HepG2 (cell line): ENCODE measurements around the gene USH2A. TPM values are rescaled to one million over a fixed set of nuclear protein-coding genes. Genes with fewer than 3 reads are reported as not detected.

Experiments used
- ATAC-seq: fragments of 200-7000 bp; cut with Tn5 transposase; 3 replicates; pipeline ENCODE4 v1.9.1; 2020; ENCODE audit warnings: mild to moderate bottlenecking, moderate library complexity
- BruUV-seq: library from RNA; stranded (reverse); fragments of 400-500 nt; replicated peaks from 2 replicates; lab custom pipeline; 2021; lab: Mats Ljungman, UMichigan
- CTCF ChIA-PET: fragments of 300-600 bp; formaldehyde crosslinking; extraction: SDS; loops from one replicate; lab custom pipeline; 2021; ENCODE audit warnings: low total read pairs, inconsistent platforms, low intra/inter-chr PET ratio; lab: Yijun Ruan, JAX
- POLR2A ChIA-PET: fragments of 350-600 bp; sonication (Branson Sonifier 250); formaldehyde crosslinking; loops from one replicate; lab custom pipeline; 2020; ENCODE audit warnings: antibody characterized with exemption, inconsistent platforms; lab: Yijun Ruan, JAX
- DNase-seq: peaks from one replicate; pipeline ENCODE4 v3.0.0-alpha.2; 2015; ENCODE audit warnings: low spot score
- FAIRE-seq: peaks from 3 replicates; lab custom pipeline; 2011; peaks lifted over from hg19 to GRCh38; lab: Jason Lieb, UNC
- H2AFZ ChIP-seq: one replicate; pipeline ENCODE4 v1.6.1; 2011; ENCODE audit warnings: low read length, inconsistent platforms
- H3K27ac ChIP-seq: fragments of 300-600 bp; 3 replicates; pipeline ENCODE4 v1.8.0; 2011; ENCODE audit warnings: mixed run types, mild to moderate bottlenecking, mixed read lengths, low read length, inconsistent platforms; ENCODE audit not compliant: insufficient read depth; ENCODE audit errors: extremely low read length
- H3K27me3 ChIP-seq, 2 experiments: fragments of 200-600 bp in 1 of 2; 2 replicates in 1 of 2; 3 replicates in 1 of 2; pipeline versions ENCODE4 v1.6.0 to v1.8.0; 2011; ENCODE audit warnings: low read length in 2 of 2, mild to moderate bottlenecking in 2 of 2, moderate library complexity in 2 of 2, inconsistent platforms in 1 of 2; ENCODE audit not compliant: insufficient read depth in 2 of 2, control insufficient read depth in 1 of 2
- H3K36me3 ChIP-seq, 2 experiments: fragments of 200-600 bp in 1 of 2; replicated peaks in 1 of 2; 2 replicates in 1 of 2; 3 replicates in 1 of 2; pipeline versions ENCODE4 v1.5.1 to v1.8.0; 2011; ENCODE audit warnings: low read length in 2 of 2, inconsistent platforms in 1 of 2; ENCODE audit not compliant: insufficient read depth in 2 of 2, control insufficient read depth in 1 of 2
- H3K4me1 ChIP-seq: 2 replicates; pipeline ENCODE4 v1.5.1; 2012; ENCODE audit warnings: low read length, inconsistent platforms; ENCODE audit not compliant: insufficient read depth
- H3K4me2 ChIP-seq: 2 replicates; pipeline ENCODE4 v1.6.0; 2011; ENCODE audit warnings: low read depth, low read length, inconsistent platforms
- H3K4me3 ChIP-seq, 3 experiments: fragments of 200-600 bp in 1 of 3; sonication (generic), shearing (Covaris generic) in 1 of 3; replicated peaks in 1 of 3; 2 replicates each; pipeline ENCODE4 v1.5.1; 2011 to 2016; ENCODE audit warnings: low read length in 3 of 3, inconsistent platforms in 2 of 3, low read depth in 2 of 3, mild to moderate bottlenecking in 2 of 3, control low read depth in 1 of 3, mixed read lengths in 1 of 3; ENCODE audit not compliant: insufficient read depth in 1 of 3
- H3K79me2 ChIP-seq: one replicate; pipeline ENCODE4 v1.6.1; 2011; ENCODE audit warnings: low read length, inconsistent platforms; ENCODE audit not compliant: insufficient read depth
- H3K9ac ChIP-seq: 2 replicates; pipeline ENCODE4 v1.6.0; 2011; ENCODE audit warnings: mild to moderate bottlenecking, low read depth, low read length, inconsistent platforms; ENCODE audit not compliant: insufficient read depth
- H3K9me3 ChIP-seq: 2 replicates; pipeline ENCODE4 v1.5.1; 2012; ENCODE audit warnings: mild to moderate bottlenecking, low read length
- H4K20me1 ChIP-seq: 2 replicates; pipeline ENCODE4 v1.6.0; 2011; ENCODE audit warnings: inconsistent platforms, mild to moderate bottlenecking, low read length, moderate library complexity; ENCODE audit not compliant: insufficient read depth
- CENPX ChIP-seq: sonication (generic); formaldehyde crosslinking; IDR thresholded peaks from 2 replicates; pipeline ENCODE4 v1.9.0; 2021; ENCODE audit warnings: mild to moderate bottlenecking, missing genetic modification reagents, moderate library complexity
- HMGXB4 ChIP-seq, 2 experiments: sonication (generic) in 1 of 2; formaldehyde crosslinking in 1 of 2; IDR thresholded peaks; 2 replicates each; pipeline versions ENCODE4 v1.4.0 to v1.6.1; 2018 to 2020; ENCODE audit warnings: missing genetic modification reagents in 2 of 2, borderline replicate concordance in 1 of 2, low read depth in 1 of 2, mild to moderate bottlenecking in 1 of 2, missing biosample characterization in 1 of 2
- LCORL ChIP-seq, 2 experiments: fragments of 450-650 bp in 1 of 2; sonication (generic) in 1 of 2; formaldehyde crosslinking in 1 of 2; IDR thresholded peaks; 2 replicates each; pipeline versions ENCODE4 v1.5.0 to v1.6.1; 2017 to 2020; ENCODE audit warnings: antibody characterized with exemption in 1 of 2, missing genetic modification reagents in 1 of 2
- MIER2 ChIP-seq: IDR thresholded peaks from 2 replicates; pipeline ENCODE4 v1.6.1; 2016; ENCODE audit warnings: missing biosample characterization, missing genetic modification reagents
- MIXL1 ChIP-seq: IDR thresholded peaks from 2 replicates; pipeline ENCODE4 v1.6.1; 2016
- PATZ1 ChIP-seq: sonication (generic); formaldehyde crosslinking; IDR thresholded peaks from 2 replicates; pipeline ENCODE4 v1.4.0; 2020; ENCODE audit warnings: missing genetic modification reagents
- RBAK ChIP-seq: sonication (generic); formaldehyde crosslinking; IDR thresholded peaks from 2 replicates; pipeline ENCODE4 v1.5.1; 2020; ENCODE audit warnings: mild to moderate bottlenecking, missing genetic modification reagents
- SALL2 ChIP-seq: sonication (generic); formaldehyde crosslinking; IDR thresholded peaks from 2 replicates; pipeline ENCODE4 v1.8.1; 2023; ENCODE audit warnings: mild to moderate bottlenecking, missing genetic modification reagents, inconsistent platforms
- ZBTB42 ChIP-seq: sonication (generic); formaldehyde crosslinking; IDR thresholded peaks from 2 replicates; pipeline ENCODE4 v1.5.0; 2020; ENCODE audit warnings: mild to moderate bottlenecking, missing genetic modification reagents
- ZNF430 ChIP-seq: sonication (generic); formaldehyde crosslinking; IDR thresholded peaks from 2 replicates; pipeline ENCODE4 v1.9.0; 2021; ENCODE audit warnings: mild to moderate bottlenecking, missing genetic modification reagents
- ZNF770 ChIP-seq: sonication (generic); formaldehyde crosslinking; IDR thresholded peaks from 2 replicates; pipeline ENCODE4 v1.5.0; 2020; ENCODE audit warnings: mild to moderate bottlenecking, missing genetic modification reagents
- WGBS: methylation state at CpG from one replicate; pipeline ENCODE4 v1.1.6; 2017; ENCODE audit warnings: low lambda C conversion rate; 5-methylcytosine and 5-hydroxymethylcytosine counted together
- in situ Hi-C: cut with HindIII; loops from 2 replicates; pipeline ENCODE4 v1.10.0; 2017; ENCODE audit warnings: low pct_unique_long_range_greater_than_20kb; ENCODE audit not compliant: extremely low pct_ligation_motif_present
- intact Hi-C: fragments of 100-400 bp; cut with micrococcal nuclease; formaldehyde crosslinking; loops from one replicate; pipeline ENCODE4 v1.10.0; 2022; ENCODE audit not compliant: unreplicated experiment
- polyA plus RNA-seq, 8 experiments: library from polyadenylated mRNA; depleted of rRNA in 3 of 8; stranded (reverse) in 7 of 8; unstranded in 1 of 8; fragments of >200 nt; fragmentation: Illumina TruSeq in 4 of 8; extraction: Trizol in 4 of 8; gene quantifications; 2 replicates each; pipeline versions ENCODE4 v1.2.1 to v1.2.3, GENCODE V29; 2011 to 2016; ENCODE audit warnings: low read depth in 4 of 8, missing spikeins in 1 of 8, mixed read lengths in 1 of 8; ENCODE audit not compliant: insufficient read depth in 1 of 8
- total RNA-seq, 5 experiments: library from RNA; depleted of rRNA; stranded (reverse); fragments of >200 nt; fragmentation: Illumina TruSeq; extraction: Trizol; gene quantifications; 2 replicates each; pipeline ENCODE4 v1.2.3, GENCODE V29; 2016; ENCODE audit warnings: low read depth in 1 of 5
- TF ChIP-seq, protein P1 (sequence below): sonication (generic); formaldehyde crosslinking; IDR thresholded peaks from 2 replicates; pipeline ENCODE4 v1.5.1; 2020; ENCODE audit warnings: missing genetic modification reagents, mild to moderate bottlenecking, borderline replicate concordance

USH2A gene
- total and polyA plus RNA-seq, 2 of the 13 experiments (the other 11 are each of a cell fraction or from before 2014, with no cell fraction given), result 0.02 TPM; not detected in 1

DNA sequence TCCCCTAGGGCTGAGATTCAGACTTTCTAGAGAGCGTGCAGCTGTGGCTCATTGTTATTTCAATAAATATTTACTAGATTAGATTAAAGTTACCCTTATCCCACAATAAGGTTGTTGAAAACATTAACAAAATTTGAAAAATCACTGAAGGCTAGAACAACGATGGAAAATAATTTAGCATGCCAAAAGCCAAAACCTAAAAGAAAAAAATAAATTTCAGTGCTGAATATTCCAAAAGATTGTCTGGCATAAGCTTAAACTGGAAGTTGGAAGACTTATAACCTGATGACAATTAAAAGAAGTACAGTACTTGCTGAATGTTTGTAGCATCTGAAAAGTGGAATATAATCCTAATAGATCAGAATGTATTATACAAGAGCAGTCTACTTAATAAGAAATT is 221.3 kb downstream of the USH2A start (continued):
- no peak for TF ChIP-seq HMGXB4 (CRISPR knock-in tag; IDR thresholded peaks at IDR 0.05; ENCODE audit: borderline replicate concordance in 1 of 2, low read depth in 1 of 2)

GRCh38 chr1:216200941-216201340 is 222.3 kb downstream of the USH2A start:
- ATAC-seq (no peak), DNase-seq (no peak), FAIRE-seq (no peak)
- in situ Hi-C loops, result no loop called here
- POLR2A ChIA-PET, result no interaction called here
- Histone ChIP-seq H3K4me3 (no peak overlapping the region), H3K36me3 (no peaks in the 10 kb centered on the region), H3K27ac (no peak overlapping the region), H3K9ac (no peak overlapping the region), H4K20me1 (no peaks in the 10 kb centered on the region), H3K27me3 (no peaks in the 10 kb centered on the region), H3K4me1 (no peaks in the 10 kb centered on the region), H3K79me2 (no peaks in the 10 kb centered on the region), H3K9me3 (no peaks in the 10 kb centered on the region), H2AFZ (no peak overlapping the region), H3K4me2 (no peak overlapping the region)
- CTCF ChIA-PET, result no interaction called here
- WGBS, result 62% methylated on average over 3 of the region's 3 CpGs
- TF ChIP-seq SALL2 (no peak), LCORL (IDR thresholded peaks at IDR 0.05) (no peak), LCORL (CRISPR knock-in tag; IDR thresholded peaks at IDR 0.05) (no peak), MIER2 (CRISPR knock-in tag) (no peak), RBAK (CRISPR knock-in tag) (no peak), CENPX (CRISPR knock-in tag) (no peak), ZNF770 (no peak), ZNF430 (no peak), ZBTB42 (CRISPR knock-in tag) (no peak), MIXL1 (CRISPR knock-in tag) (no peak), PATZ1 (no peak)
- TF ChIP-seq, protein P1, sequence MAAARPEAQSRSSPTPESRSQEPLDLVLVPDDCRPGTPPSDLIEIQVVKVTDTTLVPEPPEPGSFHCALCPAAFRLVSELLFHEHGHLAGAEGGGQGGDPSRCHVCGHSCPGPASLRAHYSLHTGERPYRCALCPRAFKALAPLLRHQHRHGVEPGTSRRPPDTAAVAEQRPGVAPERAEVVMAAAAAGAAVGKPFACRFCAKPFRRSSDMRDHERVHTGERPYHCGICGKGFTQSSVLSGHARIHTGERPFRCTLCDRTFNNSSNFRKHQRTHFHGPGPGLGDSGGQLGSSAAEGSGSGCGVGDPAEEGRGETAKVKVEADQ (CRISPR knock-in tag), result no peak
- intact Hi-C loops, result no loop called here
- BruUV-seq, result no TSS peak
